SH-SY5Y (cell line): Measurements from ENCODE around the gene OVOL3.

Experiments used
- GATA2 ChIP-seq: IDR thresholded peaks from 2 replicates; pipeline ENCODE4 v1.6.1; 2011; ENCODE audit warnings: mild to moderate bottlenecking, low read depth, low read length
- GATA3 ChIP-seq: IDR thresholded peaks from 2 replicates; pipeline ENCODE4 v1.6.1; 2011; ENCODE audit warnings: low read depth, mild to moderate bottlenecking, low read length, moderate library complexity

- TF ChIP-seq GATA3 (no peak), GATA2 (no peak)
These were observed 42.2 kb downstream of the OVOL3 start for GRCh38 chr19:36153126-36153525.
